Right lobe of liver (tissue), 6 donors: Measurements from ENCODE around the gene ALOXE3. TPM values are rescaled to one million over a fixed set of nuclear protein-coding genes. Genes with fewer than 3 reads are reported as not detected.

Experiments used
- ATAC-seq, 4 donors: fragments of 200-7000 bp; cut with Tn5 transposase; one replicate each; pipeline ENCODE4 v1.9.1; 2020; ENCODE audit warnings: mild to moderate bottlenecking in 4 of 4, moderate library complexity in 4 of 4
- DNase-seq, 3 donors: peaks; one replicate each; pipeline ENCODE4 v3.0.0-alpha.2; 2020
- H3K27ac ChIP-seq, 3 donors: fragments of 200-600 bp; one replicate each; pipeline ENCODE4 v1.8.0; 2022
- H3K27me3 ChIP-seq, 2 donors: fragments of 200-600 bp; one replicate each; pipeline ENCODE4 v1.8.0; 2022
- H3K36me3 ChIP-seq, 4 donors: fragments of 200-600 bp; sonication (generic) in 1 of 4; one replicate each; pipeline versions ENCODE4 v1.5.1 to v1.8.0; 2017 to 2022; ENCODE audit warnings: control low read depth in 1 of 4
- H3K4me1 ChIP-seq, 4 donors: fragments of 200-600 bp; sonication (generic) in 1 of 4; one replicate each; pipeline versions ENCODE4 v1.5.1 to v1.8.0; 2017 to 2022; ENCODE audit warnings: control low read depth in 1 of 4
- H3K4me3 ChIP-seq, 3 donors: fragments of 200-600 bp; one replicate each; pipeline ENCODE4 v1.8.0; 2022
- H3K9me3 ChIP-seq, 4 donors: fragments of 200-600 bp; sonication (generic) in 1 of 4; one replicate each; pipeline versions ENCODE4 v1.5.1 to v1.8.0; 2017 to 2022; ENCODE audit warnings: control low read depth in 1 of 4
- CTCF ChIP-seq, 4 donors: fragments of 200-600 bp in 3 of 4; fragments of 450-650 bp in 1 of 4; IDR thresholded peaks; one replicate each; pipeline versions ENCODE4 v1.5.1 to v1.8.0; 2016 to 2022; ENCODE audit warnings: antibody characterized with exemption in 4 of 4, mild to moderate bottlenecking in 2 of 4
- POLR2A ChIP-seq: fragments of 450-650 bp; IDR thresholded peaks from one replicate; pipeline ENCODE4 v1.6.1; 2017; ENCODE audit warnings: antibody characterized with exemption, mild to moderate bottlenecking
- WGBS: methylation state at CpG from one replicate; pipeline ENCODE4 v1.1.6; 2018; ENCODE audit warnings: low coverage, low lambda C conversion rate; ENCODE audit not compliant: insufficient coverage; ENCODE audit errors: missing lambda C conversion rate; 5-methylcytosine and 5-hydroxymethylcytosine counted together
- intact Hi-C, 2 donors: fragments of 100-400 bp; cut with DNase I; formaldehyde crosslinking; loops; one replicate each; pipeline versions ENCODE4 v1.11.2 to v1.14.1; 2022
- total RNA-seq, 6 experiments: library from RNA; depleted of rRNA in 2 of 6; stranded (reverse); fragments of >200 nt in 2 of 6; fragmentation: NEBNext Ultra II Directional in 3 of 6; extraction: Animal tissue kit (Norgen Biotek cat#: 25700) in 3 of 6; gene quantifications; one replicate each; pipeline versions ENCODE4 v1.1.0 to v1.2.4, GENCODE V29; 2016 to 2023
- donor health status: DM: no; HTN: yes; CAD: no.
- donor health status: DM: no; HTN: no; CAD: no.
- donor health status: DM: no; HTN: no; CAD: no.
- donor health status: DM: no; HTN: yes; CAD: no.
- donor health status: DM: no; HTN: yes; CAD: no.

Gene ALOXE3
- total RNA-seq, 6 experiments from 2014 or later: not detected

GRCh38 chr17:8159032-8159400 lies 40.7 kb upstream of the ALOXE3 start:
- Histone ChIP-seq H3K4me1 (peaks cover 0 to 26% (median 13%) of the 10 kb centered on the region in 4 donors), H3K27me3 (no peaks in the 10 kb centered on the region), H3K4me3 (no peak overlapping the region), H3K9me3 (no peaks in the 10 kb centered on the region), H3K27ac (peak overlapping the region in 2 of 3 donors; percentile 99), H3K36me3 (peaks cover 0 to 14% (median 0%) of the 10 kb centered on the region in 4 donors)
- intact Hi-C loops: loop anchor here in 1 of 2 donors (2.0 kb wide), 1 partner anchor 64 kb away; no protein-coding TSS in a partner anchor
- DNase-seq (no peak), ATAC-seq (no peak)
- WGBS: 28% methylated on average over 2 of the region's 3 CpGs
- TF ChIP-seq CTCF (IDR thresholded peaks at IDR 0.05): no peak
- TF ChIP-seq POLR2A: no peak

- intact Hi-C loops: loop anchor here in 1 of 2 donors (2.0 kb wide), 1 partner anchor 64 kb away; no protein-coding TSS in a partner anchor
- Histone ChIP-seq H3K4me1 (peaks cover 0 to 21% (median 8%) of the 10 kb centered on the region in 4 donors), H3K27ac (peak overlapping the region; percentile 77 to 99 (median 99)), H3K27me3 (no peaks in the 10 kb centered on the region), H3K36me3 (peaks cover 0 to 14% (median under 1%) of the 10 kb centered on the region in 4 donors), H3K4me3 (no peak overlapping the region), H3K9me3 (no peaks in the 10 kb centered on the region)
- ATAC-seq (peak; percentile 27 to 43 (median 30)), DNase-seq (peak; percentile 89 to 95 (median 92))
- WGBS: 21% methylated on average over 18 of the region's 20 CpGs
- TF ChIP-seq POLR2A (peak; percentile 41), CTCF (IDR thresholded peaks at IDR 0.05) (peak; percentile 89 to 94 (median 93))
Measured at GRCh38 chr17:8158267-8159031, 40.1 kb upstream of the ALOXE3 start.

GRCh38 chr17:8156246-8156992 lies 38.1 kb upstream of the ALOXE3 start:
- Histone ChIP-seq H3K27ac (peak overlapping the region; percentile 99 to 100 (median 100)), H3K36me3 (peaks cover 0 to 12% (median 3%) of the 10 kb centered on the region in 4 donors), H3K4me1 (peaks cover 0 to 26% (median 8%) of the 10 kb centered on the region in 4 donors), H3K4me3 (peak overlapping the region; percentile 79 to 94 (median 80)), H3K27me3 (no peaks in the 10 kb centered on the region), H3K9me3 (no peaks in the 10 kb centered on the region)
- ATAC-seq: peak; percentile 52 to 73 (median 65)
- intact Hi-C loops: no loop called here
- TF ChIP-seq CTCF (IDR thresholded peaks at IDR 0.05): no peak
- peak; percentile 100 for TF ChIP-seq POLR2A
- peak; percentile 100 for DNase-seq
- WGBS: 0% methylated on average over 17 of the region's 59 CpGs

- intact Hi-C loops: no loop called here
- H3K36me3 ChIP-seq: peaks cover 0 to 7% (median 3%) of the 10 kb centered on the region in 4 donors
- peaks cover 0 to 26% (median 7%) of the 10 kb centered on the region in 4 donors for H3K4me1 ChIP-seq
- DNase-seq: no peak
- 9% methylated on average over 6 of the region's 11 CpGs for WGBS
- H3K9me3 ChIP-seq: no peaks in the 10 kb centered on the region
- peak overlapping the region; percentile 79 to 94 (median 80) for H3K4me3 ChIP-seq
- no peak for TF ChIP-seq CTCF (IDR thresholded peaks at IDR 0.05)
- no peak for TF ChIP-seq POLR2A
- H3K27me3 ChIP-seq: no peaks in the 10 kb centered on the region
- ATAC-seq: no peak
- peak overlapping the region; percentile 99 to 100 (median 100) for H3K27ac ChIP-seq
Measured at GRCh38 chr17:8155996-8156245, 37.6 kb upstream of the ALOXE3 start.
